ENCODE results near the gene UBTD2.

The UBTD2 gene

GRCh38 chr5:172194985-172195774, 88.4 kb downstream of the UBTD2 start:
- Histone ChIP-seq H3K27me3 (no peaks in the 10 kb centered on the region), H3K4me1 (no peaks in the 10 kb centered on the region), H3K4me3 (ENCODE audit: low read depth, low read length) (no peak overlapping the region), H3K9me3 (no peaks in the 10 kb centered on the region), H3K36me3 (no peaks in the 10 kb centered on the region)
- no peak for DNase-seq
- no peak for TF ChIP-seq CTCF (IDR thresholded peaks at IDR 0.05; ENCODE audit: low read depth, low read length)

- H3K4me1 ChIP-seq = no peaks in the 10 kb centered on the region
- H3K27me3 ChIP-seq = no peaks in the 10 kb centered on the region
- H3K9me3 ChIP-seq = no peaks in the 10 kb centered on the region
- H3K36me3 ChIP-seq = no peaks in the 10 kb centered on the region
- H3K4me3 ChIP-seq (ENCODE audit: low read depth, low read length) = peak within 1 kb of the TSS; percentile 31
- no peak for DNase-seq
- TF ChIP-seq CTCF (IDR thresholded peaks at IDR 0.05; ENCODE audit: low read depth, low read length) = no peak
Measured at GRCh38 chr5:172193872-172194271, 89.7 kb downstream of the UBTD2 start, which contains the start of gene EFCAB9. TSS of gene EFCAB9 (plus strand) at chr5:172194172. CDS start at chr5:172194173, 1 bp downstream.

GRCh38 chr5:172189693-172190296, 93.8 kb downstream of the UBTD2 start:
- Histone ChIP-seq H3K4me3 (ENCODE audit: low read depth, low read length) (no peak overlapping the region), H3K4me1 (no peaks in the 10 kb centered on the region), H3K27me3 (no peaks in the 10 kb centered on the region), H3K9me3 (no peaks in the 10 kb centered on the region), H3K36me3 (no peaks in the 10 kb centered on the region)
- no peak for TF ChIP-seq CTCF (IDR thresholded peaks at IDR 0.05; ENCODE audit: low read depth, low read length)
- DNase-seq = no peak

- DNase-seq = no peak
- no peaks in the 10 kb centered on the region for H3K9me3 ChIP-seq
- no peak for TF ChIP-seq CTCF (IDR thresholded peaks at IDR 0.05; ENCODE audit: low read depth, low read length)
Measured at GRCh38 chr5:172188893-172189692, 94.5 kb downstream of the UBTD2 start.

GRCh38 chr5:172188033-172188892, 95.3 kb downstream of the UBTD2 start, which contains the start of gene STK10:
TSS of gene STK10 (minus strand) at chr5:172188224. CDS start at chr5:172188042, 182 bp downstream.
- H3K36me3 ChIP-seq = no peaks in the 10 kb centered on the region
- peak; percentile 84 for TF ChIP-seq CTCF (IDR thresholded peaks at IDR 0.05; ENCODE audit: low read depth, low read length)
- no peaks in the 10 kb centered on the region for H3K4me1 ChIP-seq
- no peaks in the 10 kb centered on the region for H3K27me3 ChIP-seq
- peak; percentile 95 for DNase-seq
- peak within 1 kb of the TSS; percentile 90 for H3K4me3 ChIP-seq (ENCODE audit: low read depth, low read length)
- no peaks in the 10 kb centered on the region for H3K9me3 ChIP-seq

More at GRCh38 chr5:172188893-172189692, 94.5 kb downstream of the UBTD2 start:
- H3K36me3 ChIP-seq = no peaks in the 10 kb centered on the region
- H3K4me3 ChIP-seq (ENCODE audit: low read depth, low read length) = peak overlapping the region; percentile 90; the same call in 1 of the 2 replicates
- H3K27me3 ChIP-seq = no peaks in the 10 kb centered on the region
- no peaks in the 10 kb centered on the region for H3K4me1 ChIP-seq
